HPDE6-E6E7 (cell line): ENCODE data around the gene SH3RF3.

Experiments used
- DNase-seq: peaks from one replicate; pipeline ENCODE4 v3.0.0; 2011; ENCODE audit warnings: missing footprints; ENCODE audit errors: extremely low spot score

Gene SH3RF3

GRCh38 chr2:109304731-109305470 is 175.9 kb downstream of the SH3RF3 start:
- no peak for DNase-seq

- DNase-seq: no peak
Measured at GRCh38 chr2:109305490-109306167, 176.6 kb downstream of the SH3RF3 start.

DNA sequence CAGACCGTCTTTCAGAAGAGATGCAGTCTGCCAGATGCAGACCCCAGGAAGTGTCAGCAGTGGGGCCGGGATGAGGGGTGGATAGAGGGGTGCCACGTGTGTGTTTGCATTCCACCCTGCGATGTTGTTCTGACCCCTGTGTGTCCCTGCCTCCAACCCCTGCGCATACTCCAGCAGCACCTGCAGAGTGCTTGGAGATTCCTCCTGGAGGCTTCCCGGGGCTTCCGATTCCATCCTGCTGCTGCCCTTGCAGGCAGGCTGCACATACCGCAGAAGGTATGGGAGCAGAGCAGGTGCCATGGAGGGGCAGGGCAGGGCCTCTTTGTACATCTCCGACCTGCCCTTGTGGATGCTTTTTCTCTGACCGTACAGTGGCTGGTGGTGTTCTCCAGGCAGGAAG is 177.2 kb downstream of the SH3RF3 start:
- DNase-seq: no peak

- no peak for DNase-seq
Measured at GRCh38 chr2:109311771-109312170, 182.8 kb downstream of the SH3RF3 start.

DNA sequence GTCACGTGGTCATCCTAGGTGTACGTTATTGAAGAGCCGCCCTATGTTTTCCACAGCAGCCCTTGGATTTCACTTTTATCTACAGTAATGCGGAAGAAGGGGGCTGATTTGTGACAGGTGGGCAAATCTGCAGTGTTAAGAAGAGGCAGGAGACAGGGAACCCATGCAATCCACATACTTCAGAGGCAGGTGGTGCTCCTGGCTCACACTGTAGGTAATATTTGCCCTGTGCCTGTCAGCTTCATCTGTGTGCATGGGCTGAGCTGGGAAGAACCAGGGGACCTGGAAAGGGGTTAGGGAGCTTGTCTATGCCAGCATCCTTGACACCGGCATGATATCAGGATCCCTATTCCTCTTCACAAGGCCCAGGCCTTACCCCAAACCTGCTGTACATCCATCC is 183.9 kb downstream of the SH3RF3 start:
- DNase-seq: no peak

DNA sequence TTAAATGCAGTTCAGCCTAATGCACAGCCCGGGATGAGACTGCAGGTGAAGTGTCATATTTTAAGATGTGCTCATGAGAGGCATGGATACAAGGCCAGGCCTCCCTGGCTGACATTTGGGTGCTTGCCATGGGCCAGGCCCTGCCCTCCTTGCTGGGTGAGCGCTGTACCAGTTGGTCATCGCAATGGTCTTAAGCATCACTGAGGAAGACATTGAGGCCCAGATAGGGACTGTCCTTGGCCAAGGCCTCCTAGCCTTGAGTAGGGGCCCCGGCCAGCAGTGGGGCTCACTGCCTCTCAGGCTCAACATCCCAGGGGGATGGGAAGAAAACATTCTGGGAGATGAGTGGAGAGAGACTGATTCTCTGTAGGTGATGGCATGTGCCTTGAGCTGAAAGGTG is 184.3 kb downstream of the SH3RF3 start:
- no peak for DNase-seq

DNA sequence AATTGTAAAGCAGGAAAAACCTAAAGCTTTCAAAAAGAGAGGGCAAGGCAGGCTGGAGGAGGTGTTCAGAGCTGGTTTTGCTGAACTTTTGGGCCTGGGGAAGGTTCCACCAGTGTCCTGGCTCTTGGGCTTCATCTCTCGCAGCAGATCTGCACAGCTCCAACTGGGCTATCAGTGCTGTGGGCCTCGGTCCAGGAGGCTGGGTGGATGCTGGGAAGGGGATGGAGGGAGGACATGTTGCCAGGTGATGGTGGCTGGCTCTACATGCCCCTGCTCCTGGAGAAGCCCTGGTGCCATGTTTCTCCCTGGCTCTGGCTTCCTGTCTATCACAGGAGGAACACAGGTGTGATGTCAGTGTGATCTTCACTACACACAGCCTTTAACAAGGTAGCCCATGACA is 187.1 kb downstream of the SH3RF3 start:
- DNase-seq: no peak

GRCh38 chr2:109317471-109318095 is 188.6 kb downstream of the SH3RF3 start:
- DNase-seq: no peak

DNA sequence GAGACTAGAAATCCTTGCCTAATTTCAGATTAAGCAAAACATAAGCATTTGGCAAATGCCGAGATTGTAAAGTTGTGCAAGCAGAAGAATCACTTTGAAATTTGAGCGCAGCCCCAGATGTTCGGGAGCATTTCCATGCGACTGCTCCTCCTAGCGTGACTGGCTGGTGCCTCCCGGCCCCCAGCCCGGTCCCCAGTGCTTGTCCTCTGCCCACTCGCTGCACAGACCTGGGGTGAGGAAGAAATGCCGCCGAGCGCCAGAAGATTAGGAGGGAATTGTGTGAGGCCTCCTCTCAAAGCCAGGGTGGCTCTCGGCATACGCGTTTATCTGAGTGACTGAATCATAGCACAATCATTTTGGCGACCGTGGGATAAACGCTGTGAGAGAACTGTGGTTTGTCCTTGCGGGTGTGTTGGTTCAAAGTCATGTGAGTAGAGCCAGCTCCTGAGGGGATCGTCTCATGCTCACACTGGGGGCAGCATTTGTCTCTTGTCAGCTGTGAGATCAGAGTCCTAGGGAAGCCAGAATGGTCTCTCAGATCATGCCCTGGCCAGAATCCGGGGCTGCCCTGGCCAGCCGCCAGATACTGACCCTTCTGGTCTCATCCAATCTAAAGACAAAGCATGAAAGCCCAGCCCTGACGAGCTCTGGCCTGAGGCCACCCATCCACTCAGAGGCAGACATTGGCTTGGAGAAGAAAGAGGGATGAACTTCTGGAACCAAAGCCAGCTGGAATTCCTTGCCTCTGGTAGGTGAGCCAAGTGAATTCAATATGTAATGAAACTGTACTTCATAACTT is 189.3 kb downstream of the SH3RF3 start:
- no peak for DNase-seq

- DNase-seq: no peak
Measured at GRCh38 chr2:109318949-109319342, 189.9 kb downstream of the SH3RF3 start.

DNA sequence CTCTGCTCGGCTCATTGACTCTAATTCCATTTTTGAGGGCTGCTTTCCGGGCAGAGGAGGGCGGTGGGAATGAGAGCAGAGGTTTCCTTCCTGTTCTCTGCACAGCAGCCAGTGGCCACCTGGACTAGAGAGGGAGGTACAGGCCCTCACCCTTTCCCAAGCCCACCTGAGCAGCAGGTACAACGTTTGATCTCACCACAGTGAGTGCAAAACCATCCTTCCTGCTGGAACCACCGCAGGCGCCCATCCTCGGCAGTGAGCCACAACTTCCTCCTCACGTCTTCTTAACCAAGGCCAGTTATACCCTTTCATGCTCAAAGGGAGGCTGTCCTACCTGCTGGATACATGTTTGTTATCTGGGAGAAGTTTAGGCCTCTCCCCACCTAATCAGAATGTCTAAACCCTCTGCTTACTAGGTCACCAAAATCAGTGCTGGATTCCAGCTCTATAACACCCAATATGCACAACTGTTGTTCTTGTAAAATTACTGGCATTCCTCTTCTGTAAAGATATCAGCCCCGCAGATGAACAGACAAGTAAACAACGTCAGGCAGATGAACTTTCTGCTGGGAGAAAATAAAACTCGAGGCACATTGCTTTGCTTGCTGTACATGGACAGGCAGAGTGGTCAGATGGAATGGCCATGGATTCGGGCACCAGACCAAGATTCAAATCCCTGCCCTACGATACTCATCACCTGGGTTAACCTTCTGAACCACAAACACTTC is 191.4 kb downstream of the SH3RF3 start:
- DNase-seq: no peak

DNA sequence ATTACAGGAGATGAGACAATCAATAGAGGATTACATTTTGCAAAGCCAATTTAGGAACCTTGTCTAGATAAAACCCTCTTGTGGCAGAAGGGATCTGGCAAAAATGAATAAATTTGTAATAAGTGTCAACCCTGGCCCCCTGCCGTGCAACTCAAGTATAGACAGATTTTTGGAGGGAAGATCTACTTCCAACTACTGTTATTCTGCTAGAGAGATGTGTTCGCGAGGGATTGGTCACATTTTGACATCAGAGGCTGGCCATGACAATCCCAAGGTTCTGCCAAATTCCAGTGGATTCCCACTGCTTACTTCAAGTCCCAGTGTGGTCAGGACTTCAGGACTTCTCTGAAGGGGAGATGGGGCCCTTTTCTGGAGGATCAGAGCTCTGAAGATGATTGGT is 192.6 kb downstream of the SH3RF3 start:
- no peak for DNase-seq

DNA sequence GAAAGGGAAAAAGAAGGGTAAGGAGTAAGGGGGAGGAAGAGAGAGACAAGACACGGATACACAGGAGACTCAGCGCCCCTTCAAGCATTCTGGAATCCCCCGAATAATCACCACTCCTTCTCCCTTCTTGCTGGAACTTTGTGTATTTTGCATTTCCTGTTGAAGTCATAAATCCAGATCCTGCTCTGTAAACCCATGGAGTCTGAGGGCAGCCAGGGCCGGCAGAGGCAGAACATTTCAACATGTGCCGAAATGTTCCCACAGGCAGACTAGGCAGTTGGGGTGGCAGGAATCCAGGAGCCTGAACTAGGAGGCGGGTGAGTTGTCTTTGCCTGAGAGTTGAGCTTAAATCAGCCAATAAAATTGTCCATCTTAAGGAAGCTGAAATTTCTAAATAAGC is 193.1 kb downstream of the SH3RF3 start:
- no peak for DNase-seq

- no peak for DNase-seq
Measured at GRCh38 chr2:109322641-109323040, 193.6 kb downstream of the SH3RF3 start.

DNA sequence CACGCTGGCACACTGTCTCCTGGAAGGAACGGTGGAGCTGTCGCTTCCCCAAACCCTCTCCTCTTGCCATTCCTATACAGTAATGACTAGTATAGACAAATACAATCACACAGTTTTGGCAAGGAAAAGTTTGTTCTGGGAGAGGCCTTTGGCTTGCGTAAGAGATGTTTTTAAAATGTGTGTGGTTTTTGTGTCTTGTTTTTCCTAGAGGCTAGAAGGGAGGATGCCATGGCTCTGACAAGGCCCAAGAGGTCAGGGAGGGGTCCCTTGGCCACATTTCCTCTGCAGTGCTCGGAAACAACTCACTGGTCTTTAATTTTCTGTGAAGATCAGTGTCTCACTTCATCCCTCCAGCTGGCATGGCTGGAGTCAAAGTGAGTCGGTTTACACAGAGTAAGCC is 195.9 kb downstream of the SH3RF3 start:
- DNase-seq: no peak

GRCh38 chr2:109325570-109325969 is 196.6 kb downstream of the SH3RF3 start:
- no peak for DNase-seq

GRCh38 chr2:109326306-109326705 is 197.3 kb downstream of the SH3RF3 start:
- no peak for DNase-seq

GRCh38 chr2:109330056-109330455 is 201.1 kb downstream of the SH3RF3 start:
- DNase-seq: no peak

DNA sequence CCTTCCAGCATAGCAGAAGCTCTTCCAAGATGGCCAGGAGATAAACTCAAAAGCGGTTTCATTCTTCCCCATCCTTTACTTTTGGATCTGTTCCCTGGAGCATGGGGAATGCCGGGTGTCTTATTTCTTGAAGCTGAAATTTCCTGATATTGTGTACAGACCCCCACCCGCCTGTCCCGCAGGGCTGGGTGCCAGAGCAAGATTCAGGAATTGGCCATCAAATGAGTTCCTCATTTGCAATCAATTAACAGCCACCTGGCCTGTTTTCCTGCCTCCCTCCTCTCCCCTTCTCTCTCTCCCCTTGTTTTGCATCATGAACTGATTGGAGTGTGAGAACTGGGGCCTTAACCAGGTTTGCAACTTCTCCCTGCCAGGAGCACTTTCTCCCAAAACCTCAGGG is 202.1 kb downstream of the SH3RF3 start:
- no peak for DNase-seq

DNA sequence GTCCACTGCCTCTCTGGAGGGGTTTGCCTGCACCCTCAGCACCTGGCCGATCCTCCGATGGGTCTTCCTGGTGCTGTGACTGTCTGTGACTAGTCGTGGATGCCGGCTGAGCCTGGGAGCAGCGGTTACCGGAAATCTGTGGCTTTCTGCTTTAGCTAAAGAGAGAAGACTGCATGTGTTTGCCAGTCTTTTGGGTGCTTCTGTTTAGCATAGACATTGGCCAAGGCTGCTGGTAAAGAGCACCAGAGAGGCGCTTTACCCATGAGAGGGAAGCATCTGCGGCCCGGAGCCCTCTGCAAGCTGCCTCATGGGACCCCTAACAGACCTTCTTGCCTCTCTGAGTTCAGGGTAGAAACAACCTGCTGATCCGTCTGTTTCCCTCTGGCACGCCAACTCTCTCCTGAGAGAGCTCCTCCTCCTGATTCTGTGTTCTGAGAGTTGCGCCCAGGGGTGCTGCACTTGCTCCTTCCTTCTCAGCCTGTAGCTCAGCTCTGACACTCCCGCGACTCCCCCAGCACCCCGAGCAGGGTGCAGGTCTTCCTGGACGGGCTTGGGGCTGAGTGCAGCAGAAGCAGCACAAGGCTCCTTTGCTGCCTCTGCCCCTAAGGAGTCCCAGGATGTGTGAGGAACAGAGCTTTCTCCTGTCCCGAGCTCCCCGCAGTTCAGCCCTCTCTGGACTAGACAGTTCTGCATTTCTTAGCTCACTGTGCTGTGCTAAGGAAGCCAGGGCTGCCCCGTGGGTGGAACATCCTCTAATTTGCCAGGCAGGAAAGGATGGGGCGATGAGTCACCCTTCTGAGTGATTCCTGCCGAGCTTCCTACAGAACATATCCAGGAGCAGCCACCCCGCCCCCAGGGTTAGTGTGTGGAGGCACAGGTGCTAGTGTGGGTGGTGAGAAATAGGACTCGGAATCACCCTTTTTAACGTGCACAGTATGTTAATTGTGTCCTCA is 203.2 kb downstream of the SH3RF3 start:
- DNase-seq: peak; percentile 81
